ENCODE results near the gene IWS1. TPM values are rescaled to one million over a fixed set of nuclear protein-coding genes. Genes with fewer than 3 reads are reported as not detected.

Gene IWS1
- total RNA-seq, 2 experiments from 2014 or later, result 49.2 to 56.9 TPM

- ChIA-PET CTCF (ENCODE audit: unreplicated experiment) (no interaction called here), POLR2A (interaction anchor here (1.5 kb wide), 1 partner anchor 10 kb away, joined by 5 read pairs; no protein-coding TSS in a partner anchor)
- no peak for DNase-seq (ENCODE audit: low spot score)
- intact Hi-C loops (cut with micrococcal nuclease; ENCODE audit: unreplicated experiment), result no loop called here
- BruUV-seq (replicated peaks), result no TSS peak
- Histone ChIP-seq H3K4me3 (ENCODE audit: low read depth, low read length, poor library complexity, severe bottlenecking) (no peak overlapping the region), H3K4me2 (ENCODE audit: low read length) (no peak overlapping the region), H3K36me3 (ENCODE audit: insufficient read depth, low read length) (peaks cover 21% of the 10 kb centered on the region), H3K4me1 (ENCODE audit: insufficient read depth, low read length, poor library complexity, severe bottlenecking) (no peaks in the 10 kb centered on the region), H2AFZ (ENCODE audit: low read length) (no peak overlapping the region), H3K9me3 (ENCODE audit: low read length) (peaks cover 2% of the 10 kb centered on the region; the same call in 1 of the 2 replicates), H3K79me2 (ENCODE audit: insufficient read depth, low read depth, low read length) (no peaks in the 10 kb centered on the region), H3K27ac (ENCODE audit: low read depth, low read length, poor library complexity, severe bottlenecking) (no peak overlapping the region), H4K20me1 (ENCODE audit: insufficient read depth, low read length) (no peaks in the 10 kb centered on the region), H3K9me2 (ENCODE audit: insufficient read depth, low read length) (no peaks in the 10 kb centered on the region)
- TF ChIP-seq EZH2phosphoT487 (IDR thresholded peaks at IDR 0.05; ENCODE audit: borderline replicate concordance, low read depth, low read length) (no peak), CTCF (conservative IDR thresholded peaks at IDR 0.05; ENCODE audit: low read length) (no peak)
Observed at GRCh38 chr2:127469974-127470373, 56.3 kb downstream of the IWS1 start.

- H3K27ac ChIP-seq (ENCODE audit: low read depth, low read length, poor library complexity, severe bottlenecking), result no peak overlapping the region
- intact Hi-C loops (cut with micrococcal nuclease; ENCODE audit: unreplicated experiment), result no loop called here
- ChIA-PET POLR2A (no interaction called here), CTCF (ENCODE audit: unreplicated experiment) (no interaction called here)
- peaks cover 21% of the 10 kb centered on the region for H3K36me3 ChIP-seq (ENCODE audit: insufficient read depth, low read length)
- no peak for DNase-seq (ENCODE audit: low spot score)
- no peak overlapping the region for H3K4me3 ChIP-seq (ENCODE audit: low read depth, low read length, poor library complexity, severe bottlenecking)
- no peaks in the 10 kb centered on the region for H4K20me1 ChIP-seq (ENCODE audit: insufficient read depth, low read length)
- H3K9me3 ChIP-seq (ENCODE audit: low read length), result no peaks in the 10 kb centered on the region
- no TSS peak for BruUV-seq (replicated peaks)
- TF ChIP-seq EZH2phosphoT487 (IDR thresholded peaks at IDR 0.05; ENCODE audit: borderline replicate concordance, low read depth, low read length), result no peak
- TF ChIP-seq CTCF (conservative IDR thresholded peaks at IDR 0.05; ENCODE audit: low read length), result no peak
- no peak overlapping the region for H3K4me2 ChIP-seq (ENCODE audit: low read length)
- H3K9me2 ChIP-seq (ENCODE audit: insufficient read depth, low read length), result no peaks in the 10 kb centered on the region
- no peak overlapping the region for H2AFZ ChIP-seq (ENCODE audit: low read length)
- H3K79me2 ChIP-seq (ENCODE audit: insufficient read depth, low read depth, low read length), result no peaks in the 10 kb centered on the region
- H3K4me1 ChIP-seq (ENCODE audit: insufficient read depth, low read length, poor library complexity, severe bottlenecking), result no peaks in the 10 kb centered on the region
Observed at GRCh38 chr2:127469051-127469450, 57.2 kb downstream of the IWS1 start.

- no peak for DNase-seq (ENCODE audit: low spot score)
- POLR2A ChIA-PET, result interaction anchor here (0.7 kb wide), 1 partner anchor 262 kb away, joined by 4 read pairs; no protein-coding TSS in a partner anchor
- CTCF ChIA-PET (ENCODE audit: unreplicated experiment), result no interaction called here
Observed at GRCh38 chr2:127465258-127465657, 61.0 kb downstream of the IWS1 start.

More at GRCh38 chr2:127465258-127465657, 61.0 kb downstream of the IWS1 start:
- H3K9me2 ChIP-seq (ENCODE audit: insufficient read depth, low read length), result no peaks in the 10 kb centered on the region
- no TSS peak for BruUV-seq (replicated peaks)
- TF ChIP-seq CTCF (conservative IDR thresholded peaks at IDR 0.05; ENCODE audit: low read length) (no peak), EZH2phosphoT487 (IDR thresholded peaks at IDR 0.05; ENCODE audit: borderline replicate concordance, low read depth, low read length) (no peak)
- no peaks in the 10 kb centered on the region for H3K9me3 ChIP-seq (ENCODE audit: low read length)
- no peak overlapping the region for H3K4me2 ChIP-seq (ENCODE audit: low read length)
- no peaks in the 10 kb centered on the region for H3K79me2 ChIP-seq (ENCODE audit: insufficient read depth, low read depth, low read length)
- peaks cover 21% of the 10 kb centered on the region for H3K36me3 ChIP-seq (ENCODE audit: insufficient read depth, low read length)
- no peak overlapping the region for H2AFZ ChIP-seq (ENCODE audit: low read length)
- intact Hi-C loops (cut with micrococcal nuclease; ENCODE audit: unreplicated experiment), result no loop called here
- H3K4me1 ChIP-seq (ENCODE audit: insufficient read depth, low read length, poor library complexity, severe bottlenecking), result no peaks in the 10 kb centered on the region
- no peaks in the 10 kb centered on the region for H4K20me1 ChIP-seq (ENCODE audit: insufficient read depth, low read length)
- H3K4me3 ChIP-seq (ENCODE audit: low read depth, low read length, poor library complexity, severe bottlenecking), result no peak overlapping the region
- no peak overlapping the region for H3K27ac ChIP-seq (ENCODE audit: low read depth, low read length, poor library complexity, severe bottlenecking)

Measured in OCI-LY7 (cell line).